Cardiac septum (tissue), 1 donor: Measurements from ENCODE around the gene GUF1. TPM values are rescaled to one million over a fixed set of nuclear protein-coding genes. Genes with fewer than 3 reads are reported as not detected.

ENCODE experiments used
- DNase-seq: peaks from one replicate; pipeline ENCODE4 v3.0.0-alpha.2; 2020; ENCODE audit warnings: low spot score
- intact Hi-C: fragments of 100-400 bp; cut with DNase I; formaldehyde crosslinking; loops from one replicate; pipeline ENCODE4 v1.14.0; 2022
- long read RNA-seq: library from polyadenylated mRNA; unstranded; transcript quantifications from one replicate; pipeline ENCODE4 v2.0.0, GENCODE V29; 2021
- total RNA-seq: library from RNA; stranded (reverse); fragmentation: NEBNext Ultra II Directional; extraction: Animal tissue kit (Norgen Biotek cat#: 25700); gene quantifications from one replicate; pipeline ENCODE4 v1.2.1, GENCODE V29; 2021
- donor health status: DM: no; HTN: no; CAD: no.

Gene GUF1
- 22.8 TPM for total RNA-seq
- long read RNA-seq, full-length matches to known transcripts, result 5 of 20 reads
- long read RNA-seq, partial matches to known transcripts, result 5 of 20 reads
- long read RNA-seq, other reads (novel, unspliced or antisense), result 10 of 20 reads

GRCh38 chr4:44678094-44679041, at the start of gene GUF1:
GUF1 (plus strand) TSS chr4:44678420; CDS start chr4:44678623, 203 bp downstream.
- intact Hi-C loops, result loop anchor here (1.0 kb wide), 1 partner anchor 47 kb away; no protein-coding TSS in a partner anchor

GRCh38 chr4:44629280-44629866, 48.8 kb upstream of the GUF1 start:
- DNase-seq, result no peak
- intact Hi-C loops, result no loop called here

More at GRCh38 chr4:44678094-44679041, at the start of gene GUF1:
- peak; percentile 94 for DNase-seq

GRCh38 chr4:44632089-44632488, 46.1 kb upstream of the GUF1 start:
- DNase-seq, result no peak
- intact Hi-C loops, result no loop called here

- DNase-seq, result no peak
- intact Hi-C loops, result no loop called here
These were observed 45.5 kb upstream of the GUF1 start for GRCh38 chr4:44632733-44633132.

- intact Hi-C loops, result no loop called here
- no peak for DNase-seq
These were observed 40.1 kb upstream of the GUF1 start for GRCh38 chr4:44638091-44638490.

- intact Hi-C loops, result no loop called here
- DNase-seq, result no peak
These were observed 32.1 kb upstream of the GUF1 start for GRCh38 chr4:44646151-44646550.

GRCh38 chr4:44651425-44651824, 26.8 kb upstream of the GUF1 start, which contains the start of gene YIPF7:
YIPF7 (minus strand) TSS chr4:44651625; CDS start chr4:44650100, 1,525 bp downstream.
- no peak for DNase-seq
- intact Hi-C loops, result no loop called here

GRCh38 chr4:44652002-44652401, 26.2 kb upstream of the GUF1 start:
- intact Hi-C loops, result no loop called here
- no peak for DNase-seq

GRCh38 chr4:44660396-44660795, 17.8 kb upstream of the GUF1 start:
- intact Hi-C loops, result no loop called here
- DNase-seq, result no peak

GRCh38 chr4:44661940-44662622, 16.1 kb upstream of the GUF1 start:
- intact Hi-C loops, result no loop called here
- DNase-seq, result no peak

GRCh38 chr4:44662623-44663005, 15.6 kb upstream of the GUF1 start:
- intact Hi-C loops, result no loop called here
- DNase-seq, result no peak

- no peak for DNase-seq
- intact Hi-C loops, result no loop called here
These were observed 14.5 kb upstream of the GUF1 start for GRCh38 chr4:44663539-44664263.

GRCh38 chr4:44668526-44668925, 9.7 kb upstream of the GUF1 start:
- DNase-seq, result no peak
- intact Hi-C loops, result no loop called here

GRCh38 chr4:44670506-44671199, 7.6 kb upstream of the GUF1 start:
- intact Hi-C loops, result no loop called here
- DNase-seq, result no peak

GRCh38 chr4:44671636-44672035, 6.6 kb upstream of the GUF1 start:
- intact Hi-C loops, result no loop called here
- no peak for DNase-seq

- intact Hi-C loops, result no loop called here
- DNase-seq, result no peak
These were observed 3.7 kb upstream of the GUF1 start for GRCh38 chr4:44674471-44674870.

GRCh38 chr4:44675366-44675765, 2.9 kb upstream of the GUF1 start:
- intact Hi-C loops, result no loop called here
- DNase-seq, result no peak

- no peak for DNase-seq
- intact Hi-C loops, result no loop called here
These were observed 840 bp downstream of the GUF1 start for GRCh38 chr4:44679060-44679459.

GRCh38 chr4:44684648-44685047, 6.4 kb downstream of the GUF1 start:
- intact Hi-C loops, result no loop called here
- DNase-seq, result no peak
